ENCODE measurements around the gene DUOXA1. TPM values are rescaled to one million over a fixed set of nuclear protein-coding genes. Genes with fewer than 3 reads are reported as not detected.
"Not testable (repeated sequence)": the region's sequence is repeated elsewhere in the genome, so short reads cannot be mapped to it uniquely, and the experiment has no call there.

The DUOXA1 gene
- total RNA-seq, 1 donor: 0.36 TPM

- H3K4me1 ChIP-seq (ENCODE audit: insufficient read depth, low read length); H3K27ac ChIP-seq (ENCODE audit: low read depth, low read length); H3K4me2 ChIP-seq (ENCODE audit: insufficient read depth, low read length); H4K20me1 ChIP-seq (ENCODE audit: insufficient read depth, low read length); DNase-seq (ENCODE audit: insufficient read length, low spot score, missing footprints); H3K4me3 ChIP-seq (ENCODE audit: insufficient read depth, low read length); H3K36me3 ChIP-seq (ENCODE audit: insufficient read depth, low read length); H3K9me3 ChIP-seq (ENCODE audit: low read depth, low read length); H3K27me3 ChIP-seq (ENCODE audit: insufficient read depth, low read length); H2AFZ ChIP-seq (ENCODE audit: low read length); H3K79me2 ChIP-seq (ENCODE audit: insufficient read depth, low read length): not testable (repeated sequence)
These were observed 52.3 kb downstream of the DUOXA1 start for GRCh38 chr15:45077391-45077790.

GRCh38 chr15:45075440-45076320 is 54.0 kb downstream of the DUOXA1 start:
- not testable (repeated sequence) for H3K27ac ChIP-seq (ENCODE audit: low read depth, low read length); DNase-seq (ENCODE audit: insufficient read length, low spot score, missing footprints); H3K27me3 ChIP-seq (ENCODE audit: insufficient read depth, low read length); H2AFZ ChIP-seq (ENCODE audit: low read length); H3K4me1 ChIP-seq (ENCODE audit: insufficient read depth, low read length); H3K79me2 ChIP-seq (ENCODE audit: insufficient read depth, low read length); H4K20me1 ChIP-seq (ENCODE audit: insufficient read depth, low read length); H3K4me2 ChIP-seq (ENCODE audit: insufficient read depth, low read length); H3K9me3 ChIP-seq (ENCODE audit: low read depth, low read length); H3K4me3 ChIP-seq (ENCODE audit: insufficient read depth, low read length); H3K36me3 ChIP-seq (ENCODE audit: insufficient read depth, low read length)

DNA sequence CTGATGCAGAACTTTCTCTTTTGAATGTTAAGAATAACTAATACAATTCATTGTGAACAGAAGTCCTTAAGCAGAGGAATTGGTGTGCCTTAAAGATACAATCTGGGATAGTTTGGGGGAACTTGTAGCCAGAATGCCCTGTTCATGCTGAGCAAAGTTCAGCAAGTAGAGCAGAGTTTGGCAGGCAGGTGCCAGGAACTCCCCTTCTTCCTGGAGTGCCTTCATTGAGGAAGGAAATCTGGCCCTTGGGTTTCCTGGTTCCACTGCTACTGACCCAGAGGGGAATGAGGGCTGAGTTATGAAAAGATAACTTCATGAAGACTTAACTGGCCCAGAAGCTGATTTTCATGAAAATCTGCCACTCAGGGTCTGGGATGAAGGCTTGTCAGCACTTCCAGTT is 56.1 kb downstream of the DUOXA1 start:
- H3K9me3 ChIP-seq (ENCODE audit: low read depth, low read length); DNase-seq (ENCODE audit: insufficient read length, low spot score, missing footprints); H3K27ac ChIP-seq (ENCODE audit: low read depth, low read length); H4K20me1 ChIP-seq (ENCODE audit: insufficient read depth, low read length); H3K4me2 ChIP-seq (ENCODE audit: insufficient read depth, low read length); H3K36me3 ChIP-seq (ENCODE audit: insufficient read depth, low read length); H2AFZ ChIP-seq (ENCODE audit: low read length); H3K79me2 ChIP-seq (ENCODE audit: insufficient read depth, low read length); H3K4me1 ChIP-seq (ENCODE audit: insufficient read depth, low read length); H3K27me3 ChIP-seq (ENCODE audit: insufficient read depth, low read length); H3K4me3 ChIP-seq (ENCODE audit: insufficient read depth, low read length): not testable (repeated sequence)

- not testable (repeated sequence) for H3K79me2 ChIP-seq (ENCODE audit: insufficient read depth, low read length); H3K4me2 ChIP-seq (ENCODE audit: insufficient read depth, low read length); H3K36me3 ChIP-seq (ENCODE audit: insufficient read depth, low read length); H4K20me1 ChIP-seq (ENCODE audit: insufficient read depth, low read length); H2AFZ ChIP-seq (ENCODE audit: low read length); H3K27ac ChIP-seq (ENCODE audit: low read depth, low read length); H3K9me3 ChIP-seq (ENCODE audit: low read depth, low read length); H3K4me1 ChIP-seq (ENCODE audit: insufficient read depth, low read length); H3K27me3 ChIP-seq (ENCODE audit: insufficient read depth, low read length); H3K4me3 ChIP-seq (ENCODE audit: insufficient read depth, low read length); DNase-seq (ENCODE audit: insufficient read length, low spot score, missing footprints)
These were observed 59.7 kb downstream of the DUOXA1 start for GRCh38 chr15:45069942-45070360.

Other genes starting within 250 kb of the DUOXA1 start
- gene TERB2, start 173.2 kb downstream of the DUOXA1 start, total RNA-seq: not detected in 2 replicates
- 9.8 and 12.4 TPM in 2 replicates for gene SORD, start 106.7 kb downstream of the DUOXA1 start, total RNA-seq
- gene DUOX2, start 15.7 kb downstream of the DUOXA1 start, total RNA-seq: under 0.01 TPM in 1 of 2 replicates, not detected in the other
- not detected in 2 replicates for gene DUOXA2, start 15.6 kb downstream of the DUOXA1 start, total RNA-seq
- under 0.01 and 0.29 TPM in 2 replicates for gene DUOX1, start 115 bp upstream of the DUOXA1 start, total RNA-seq
- 3.3 and 4.1 TPM in 2 replicates for gene SHF, start 58.1 kb upstream of the DUOXA1 start, total RNA-seq
- gene SLC28A2, start 122.4 kb upstream of the DUOXA1 start, total RNA-seq: not detected in 2 replicates
- 0.59 and 0.72 TPM in 2 replicates for gene GATM, start 248.7 kb upstream of the DUOXA1 start, total RNA-seq